ENCODE results near the gene MYEF2.

DNA sequence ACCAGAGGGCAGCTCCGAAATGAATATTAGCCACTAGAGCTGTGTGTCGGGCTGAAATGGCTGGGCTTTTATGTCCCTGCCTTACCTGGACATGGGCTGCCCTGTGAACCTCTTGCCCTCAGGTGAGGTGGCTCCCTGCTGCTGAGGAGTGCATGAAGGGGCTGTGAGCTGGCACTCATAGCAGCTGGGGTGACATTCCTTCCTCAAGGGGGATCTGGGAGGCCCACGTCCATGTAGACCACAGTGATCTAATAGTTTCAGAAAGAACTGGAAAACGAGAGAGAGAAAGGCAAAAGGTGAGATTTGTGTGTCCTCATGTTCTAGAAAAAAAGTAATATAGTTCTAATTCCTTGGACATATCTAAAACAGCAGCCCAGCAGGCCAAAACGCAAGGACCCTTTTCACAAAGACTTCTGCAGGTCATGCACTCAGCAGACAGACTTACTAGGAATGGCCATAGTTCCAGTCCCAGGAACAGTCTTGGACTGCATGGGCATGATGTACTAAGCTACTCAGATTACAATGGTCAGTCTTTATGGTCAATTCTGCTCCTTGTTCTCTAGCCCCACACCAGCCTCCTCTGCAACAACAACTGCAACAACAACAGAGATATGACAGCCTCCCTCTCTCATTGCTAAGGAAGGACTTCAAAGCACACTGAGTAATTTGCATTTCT lies 68.1 kb downstream of the MYEF2 start:
- TF ChIP-seq, protein P1, sequence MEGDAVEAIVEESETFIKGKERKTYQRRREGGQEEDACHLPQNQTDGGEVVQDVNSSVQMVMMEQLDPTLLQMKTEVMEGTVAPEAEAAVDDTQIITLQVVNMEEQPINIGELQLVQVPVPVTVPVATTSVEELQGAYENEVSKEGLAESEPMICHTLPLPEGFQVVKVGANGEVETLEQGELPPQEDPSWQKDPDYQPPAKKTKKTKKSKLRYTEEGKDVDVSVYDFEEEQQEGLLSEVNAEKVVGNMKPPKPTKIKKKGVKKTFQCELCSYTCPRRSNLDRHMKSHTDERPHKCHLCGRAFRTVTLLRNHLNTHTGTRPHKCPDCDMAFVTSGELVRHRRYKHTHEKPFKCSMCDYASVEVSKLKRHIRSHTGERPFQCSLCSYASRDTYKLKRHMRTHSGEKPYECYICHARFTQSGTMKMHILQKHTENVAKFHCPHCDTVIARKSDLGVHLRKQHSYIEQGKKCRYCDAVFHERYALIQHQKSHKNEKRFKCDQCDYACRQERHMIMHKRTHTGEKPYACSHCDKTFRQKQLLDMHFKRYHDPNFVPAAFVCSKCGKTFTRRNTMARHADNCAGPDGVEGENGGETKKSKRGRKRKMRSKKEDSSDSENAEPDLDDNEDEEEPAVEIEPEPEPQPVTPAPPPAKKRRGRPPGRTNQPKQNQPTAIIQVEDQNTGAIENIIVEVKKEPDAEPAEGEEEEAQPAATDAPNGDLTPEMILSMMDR (IDR thresholded peaks at IDR 0.05; ENCODE audit: low read depth, low read length), result no peak
- TF ChIP-seq POLR2A (IDR thresholded peaks at IDR 0.05; ENCODE audit: extremely low read depth, insufficient read length) (no peak), MYC (IDR thresholded peaks at IDR 0.05; ENCODE audit: low read depth, low read length) (no peak)
- TF ChIP-seq, protein P2, sequence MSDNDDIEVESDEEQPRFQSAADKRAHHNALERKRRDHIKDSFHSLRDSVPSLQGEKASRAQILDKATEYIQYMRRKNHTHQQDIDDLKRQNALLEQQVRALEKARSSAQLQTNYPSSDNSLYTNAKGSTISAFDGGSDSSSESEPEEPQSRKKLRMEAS (IDR thresholded peaks at IDR 0.05; ENCODE audit: low read depth, low read length), result no peak

Data from NB4 (cell line).